EH (cell line): ENCODE results near the gene TMEM120A.

ENCODE experiments used
- DNase-seq: peaks from one replicate; pipeline ENCODE4 v3.0.0-alpha.2; 2015; ENCODE audit warnings: low read depth

TMEM120A gene

DNA sequence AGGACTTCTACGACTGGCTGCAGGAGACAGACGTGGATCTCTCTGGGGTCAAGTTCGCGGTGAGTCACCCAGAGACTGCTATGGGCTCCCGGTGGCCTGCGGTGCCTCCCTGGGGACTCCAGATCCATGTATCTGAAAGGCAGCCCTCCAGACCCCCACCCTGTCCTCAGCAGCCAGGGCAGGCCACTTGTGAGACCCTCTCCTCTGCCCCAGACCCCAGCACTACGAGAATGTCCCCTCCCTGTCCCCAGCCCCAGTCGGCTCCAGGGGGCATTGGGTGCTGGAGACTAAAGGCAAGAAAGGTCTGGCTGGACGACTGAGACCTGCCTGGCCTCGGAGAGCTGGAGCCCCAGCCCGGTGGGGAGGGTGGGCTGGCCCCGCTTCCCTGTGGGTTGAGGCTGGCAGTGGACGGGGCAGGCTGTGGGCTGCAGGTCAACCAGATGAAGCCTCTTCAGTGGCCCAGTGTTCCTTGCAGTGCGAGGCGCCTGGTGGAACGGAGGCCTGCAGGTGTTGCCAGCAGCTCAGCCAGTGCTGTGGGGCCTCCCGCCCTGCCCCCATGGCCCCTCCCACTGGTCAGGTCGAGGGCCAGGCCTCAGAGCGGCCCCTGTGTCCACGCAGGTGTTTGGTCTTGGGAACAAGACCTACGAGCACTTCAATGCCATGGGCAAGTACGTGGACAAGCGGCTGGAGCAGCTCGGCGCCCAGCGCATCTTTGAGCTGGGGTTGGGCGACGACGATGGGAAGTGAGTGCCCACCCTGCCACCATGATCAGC is 13.8 kb downstream of the TMEM120A start:
- DNase-seq: no peak

DNA sequence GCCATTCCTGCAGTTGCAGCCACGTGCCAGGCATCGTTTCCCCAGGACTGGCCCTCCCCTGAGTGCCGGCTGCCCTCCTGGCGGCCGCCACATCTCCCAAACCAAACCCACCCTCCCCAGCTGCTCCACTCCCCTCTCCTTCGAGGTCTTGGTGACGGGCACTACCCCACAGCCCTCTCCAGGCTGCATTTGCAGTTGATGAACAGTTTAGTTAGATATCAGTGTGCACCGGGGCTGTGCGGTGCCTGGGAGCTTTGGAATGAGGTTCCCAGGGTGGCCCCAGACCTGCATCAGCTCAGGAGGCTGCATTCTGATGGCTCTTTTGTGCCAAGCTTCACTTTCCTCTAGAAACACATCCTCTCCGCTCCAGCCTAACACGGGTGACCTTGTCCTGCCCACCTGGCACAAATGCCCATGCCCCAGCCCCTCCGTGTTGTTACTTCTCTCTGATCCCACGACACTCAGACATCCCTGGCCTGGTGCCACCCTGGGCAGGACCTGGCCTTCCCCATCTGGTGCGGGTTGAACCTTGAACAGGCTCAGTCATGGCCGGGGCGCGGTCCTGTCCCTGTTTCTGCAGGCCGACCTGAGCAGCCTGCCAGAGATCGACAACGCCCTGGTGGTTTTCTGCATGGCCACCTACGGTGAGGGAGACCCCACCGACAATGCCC is 14.5 kb downstream of the TMEM120A start:
- DNase-seq: no peak

DNA sequence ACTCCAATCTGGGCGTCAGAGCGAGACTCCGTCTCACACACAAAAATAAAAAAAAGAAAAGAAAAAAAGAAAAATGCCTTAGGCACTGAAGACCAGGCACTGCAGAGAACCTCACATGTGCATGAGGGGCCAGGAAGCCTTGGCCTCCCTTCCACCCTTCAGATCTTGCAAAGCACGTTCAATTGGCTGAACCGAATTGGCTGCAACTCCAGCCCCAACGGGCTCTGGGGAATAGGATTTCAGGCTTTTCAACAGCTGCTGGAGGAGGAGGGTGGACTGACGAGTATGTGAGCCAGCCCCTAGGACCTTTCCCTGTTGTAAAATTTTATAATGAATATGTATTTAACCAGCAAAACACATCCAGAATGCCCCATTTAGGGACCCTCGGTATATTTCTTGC is 16.7 kb downstream of the TMEM120A start:
- no peak for DNase-seq

DNA sequence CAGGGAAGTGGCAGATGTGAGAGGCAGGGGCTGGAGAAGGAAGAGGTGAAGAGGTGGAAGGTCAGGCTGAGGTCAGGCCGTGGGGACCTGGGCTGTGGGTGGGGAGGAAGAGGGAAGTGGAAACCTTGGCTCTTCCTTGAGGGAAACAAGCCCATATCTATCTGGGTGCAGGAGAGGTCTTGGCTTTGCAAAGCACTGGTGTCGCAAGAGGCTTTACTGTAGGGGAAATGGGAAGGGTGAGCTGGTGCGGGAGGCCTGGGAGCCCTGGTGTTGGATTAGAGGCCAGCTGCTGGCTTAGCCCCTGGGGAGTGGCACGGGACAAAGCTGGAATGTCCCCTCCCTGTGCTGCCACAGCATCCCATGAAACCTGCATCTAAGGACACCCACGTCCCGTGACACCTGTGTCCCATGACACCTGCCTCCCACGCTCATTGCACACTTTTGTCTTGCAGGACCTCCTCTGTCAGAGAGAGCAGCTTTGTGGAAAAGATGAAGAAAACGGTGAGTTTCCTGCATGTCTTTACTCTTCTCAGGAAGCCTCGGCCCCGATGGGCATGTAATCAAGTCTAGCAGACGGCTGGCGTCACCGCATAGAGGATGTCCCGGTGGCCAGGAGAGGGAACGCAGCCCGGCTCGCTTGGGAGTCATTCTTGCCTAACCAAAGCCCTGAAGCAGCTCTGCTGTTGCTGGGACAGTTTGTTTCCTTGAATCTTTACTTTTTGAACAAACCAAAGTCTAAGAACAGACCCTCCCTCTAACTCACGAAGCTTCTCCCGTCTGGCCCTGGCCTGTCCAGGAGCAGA is 22.2 kb downstream of the TMEM120A start:
- no peak for DNase-seq

DNA sequence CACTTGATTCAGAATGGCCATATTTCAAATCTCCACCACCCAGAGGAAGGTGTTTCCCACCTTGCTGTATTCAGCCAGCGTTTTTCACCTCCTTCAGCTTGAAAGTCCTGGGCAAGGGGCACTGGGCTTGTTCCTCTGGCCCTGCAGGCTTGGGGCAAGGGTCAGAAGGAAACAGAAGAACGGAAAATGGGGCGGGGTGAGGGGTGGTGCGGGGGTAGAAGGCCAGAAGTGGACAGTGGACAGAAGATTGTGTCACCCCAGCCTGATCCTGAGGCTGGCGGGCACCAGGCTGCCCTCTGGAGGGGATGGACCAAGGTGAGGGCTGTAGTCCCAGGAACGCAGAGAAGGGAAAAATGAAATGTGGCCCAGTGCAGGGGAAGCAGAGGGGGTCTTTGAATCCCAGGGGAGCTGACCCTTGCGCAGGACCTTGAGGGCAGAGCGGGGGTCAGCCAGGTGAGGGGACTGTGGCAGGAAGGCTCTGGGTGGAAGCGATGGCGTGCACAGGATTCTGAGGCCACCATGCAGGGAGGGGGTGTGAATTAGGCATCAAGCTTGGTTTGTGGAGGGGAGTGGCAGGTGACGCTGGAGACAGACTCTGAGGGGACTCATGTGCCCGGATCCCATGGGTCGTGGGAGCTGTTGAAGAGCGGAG is 23.0 kb downstream of the TMEM120A start:
- DNase-seq: no peak

DNA sequence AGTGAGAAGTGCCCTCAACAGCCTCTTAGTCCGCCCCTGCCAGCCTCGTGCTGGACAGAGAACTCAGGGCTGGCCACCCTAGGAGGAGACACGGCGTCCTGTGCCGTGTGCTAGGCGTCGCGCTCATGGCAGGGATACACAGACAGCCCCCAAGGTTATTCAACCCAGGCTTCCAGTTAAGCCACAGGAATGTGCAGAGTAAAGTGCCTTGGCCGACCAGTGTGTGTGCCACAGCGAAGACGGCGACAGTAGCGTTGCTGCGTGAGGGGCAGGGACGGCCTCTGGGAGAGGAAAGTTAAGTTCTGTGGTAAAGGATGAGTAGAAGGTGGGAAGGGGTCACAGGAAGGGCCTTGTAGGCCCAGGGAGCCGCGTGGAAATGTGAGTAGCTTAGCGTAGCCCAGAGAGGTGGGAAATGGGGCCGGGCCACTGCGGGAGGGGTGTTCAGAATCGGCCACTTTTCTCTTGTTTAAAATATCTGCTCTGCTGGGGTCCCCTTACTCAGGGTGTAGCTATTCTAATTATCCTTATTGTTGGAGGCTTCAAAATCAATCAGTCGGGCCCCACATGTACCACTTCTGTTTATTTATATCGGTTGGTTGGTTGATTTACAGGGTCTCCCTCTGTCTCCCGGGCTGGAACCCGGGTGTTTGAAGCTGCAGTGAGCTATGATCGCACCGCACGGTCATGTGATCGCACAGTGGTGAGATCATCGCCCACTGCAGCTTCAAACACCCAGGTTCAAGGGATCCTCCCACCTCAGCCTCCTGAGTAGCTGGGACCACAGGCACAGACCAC is 24.5 kb downstream of the TMEM120A start:
- DNase-seq: no peak

DNA sequence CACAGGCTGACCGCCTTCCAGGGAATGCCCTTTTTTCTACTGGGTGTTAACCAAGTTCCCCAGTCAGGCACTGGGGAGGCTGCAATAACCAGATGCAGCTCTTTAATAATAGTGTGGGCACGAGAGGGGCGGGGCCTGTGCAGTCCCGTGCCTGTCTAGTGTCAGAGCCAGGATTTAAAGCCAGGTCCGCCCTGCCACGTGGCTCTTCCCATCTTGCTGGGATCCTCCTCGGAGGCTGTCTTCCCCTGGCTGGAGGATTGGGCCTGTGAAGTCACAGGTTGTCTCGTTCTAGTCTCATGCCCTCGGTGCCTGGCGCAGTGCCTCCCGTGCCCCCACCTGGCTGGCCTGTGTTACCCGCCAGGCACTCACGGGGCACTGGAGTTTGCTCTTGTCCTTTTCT is 25.2 kb downstream of the TMEM120A start:
- DNase-seq: no peak

DNA sequence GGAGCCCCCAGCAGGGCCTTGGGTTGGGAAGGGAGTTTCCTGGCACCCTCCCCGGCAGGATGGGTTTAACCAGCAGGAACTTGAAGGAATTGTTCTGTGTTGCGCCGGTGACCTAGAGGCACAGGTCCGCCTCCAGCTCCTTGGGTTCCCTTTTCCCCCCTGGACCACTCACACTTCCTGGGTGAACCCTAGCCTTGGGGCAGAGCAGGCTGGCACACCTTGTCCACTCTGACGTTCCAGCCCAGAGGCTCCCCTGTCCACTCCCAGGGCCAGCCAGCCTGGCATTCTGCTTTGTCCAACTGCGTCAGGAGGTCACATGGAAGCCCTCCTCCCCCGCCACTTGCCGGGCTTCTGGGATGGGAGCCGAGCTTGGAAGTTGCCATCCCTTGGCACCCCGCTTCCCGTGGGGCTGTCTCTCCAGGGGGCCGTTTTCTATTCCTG is 25.8 kb downstream of the TMEM120A start:
- DNase-seq: no peak

DNA sequence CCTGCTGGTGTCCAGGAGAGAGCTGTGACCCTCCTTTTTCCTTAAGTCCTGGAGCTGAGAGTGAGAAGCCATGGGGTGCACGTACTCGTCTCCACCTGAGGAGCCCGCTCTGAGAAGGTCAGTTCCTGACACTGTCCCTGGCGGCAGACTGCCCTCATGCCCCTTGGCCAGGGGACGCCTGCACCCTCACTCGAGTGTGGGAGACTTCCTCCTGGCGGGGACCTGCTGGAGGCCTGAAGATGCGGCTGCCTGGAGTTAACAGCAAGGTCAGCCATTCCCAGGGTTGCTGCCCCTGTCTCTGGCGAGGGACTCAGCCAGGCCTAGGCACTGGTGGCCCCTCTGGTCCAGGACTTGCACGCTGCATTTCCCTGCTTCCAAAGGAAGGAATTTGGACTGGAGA is 26.4 kb downstream of the TMEM120A start:
- DNase-seq: no peak

DNA sequence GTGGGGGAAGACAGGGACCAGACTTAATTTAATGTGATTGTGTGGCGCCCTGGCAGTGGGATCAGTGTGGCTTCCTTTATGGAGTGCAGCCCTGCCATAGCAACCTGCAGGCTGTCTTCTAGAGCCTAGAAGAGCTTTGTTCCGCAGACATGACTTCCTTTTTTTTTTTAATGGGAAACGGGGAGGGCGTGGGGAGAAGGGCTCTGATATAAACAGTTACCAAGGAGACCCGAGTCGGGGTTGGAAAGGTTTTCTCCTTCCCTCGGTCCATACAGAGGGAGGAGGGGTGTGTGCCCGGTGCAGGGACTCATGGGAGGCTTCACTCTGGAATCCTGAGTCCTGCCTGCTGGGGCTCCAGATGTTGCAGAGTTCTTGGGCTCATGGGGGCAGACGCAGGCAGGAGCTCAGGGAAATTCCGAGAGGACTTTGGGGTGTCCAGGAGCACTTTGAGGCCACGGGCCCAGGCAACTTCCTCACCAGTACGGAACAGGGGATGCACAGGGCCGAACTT is 26.9 kb downstream of the TMEM120A start:
- DNase-seq: no peak

DNA sequence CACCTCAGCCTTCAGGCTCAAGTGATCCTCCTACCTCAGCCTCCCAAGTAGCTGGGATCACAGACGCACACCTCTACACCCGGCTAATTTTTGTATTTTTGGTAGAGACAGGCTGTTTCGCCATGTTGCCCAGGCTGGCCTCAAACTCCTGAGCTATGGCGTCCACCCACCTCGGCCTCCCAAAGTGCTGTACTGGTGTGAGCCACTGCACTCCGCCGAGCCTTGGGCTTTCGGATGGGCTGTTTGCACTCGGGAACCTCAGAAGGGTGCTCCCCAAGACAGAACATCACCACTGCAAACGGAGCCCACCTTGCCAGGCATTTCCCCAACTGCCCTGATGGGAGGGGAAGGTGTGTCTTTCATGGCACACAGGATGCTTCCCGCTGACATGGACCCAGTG is 27.3 kb downstream of the TMEM120A start:
- no peak for DNase-seq

DNA sequence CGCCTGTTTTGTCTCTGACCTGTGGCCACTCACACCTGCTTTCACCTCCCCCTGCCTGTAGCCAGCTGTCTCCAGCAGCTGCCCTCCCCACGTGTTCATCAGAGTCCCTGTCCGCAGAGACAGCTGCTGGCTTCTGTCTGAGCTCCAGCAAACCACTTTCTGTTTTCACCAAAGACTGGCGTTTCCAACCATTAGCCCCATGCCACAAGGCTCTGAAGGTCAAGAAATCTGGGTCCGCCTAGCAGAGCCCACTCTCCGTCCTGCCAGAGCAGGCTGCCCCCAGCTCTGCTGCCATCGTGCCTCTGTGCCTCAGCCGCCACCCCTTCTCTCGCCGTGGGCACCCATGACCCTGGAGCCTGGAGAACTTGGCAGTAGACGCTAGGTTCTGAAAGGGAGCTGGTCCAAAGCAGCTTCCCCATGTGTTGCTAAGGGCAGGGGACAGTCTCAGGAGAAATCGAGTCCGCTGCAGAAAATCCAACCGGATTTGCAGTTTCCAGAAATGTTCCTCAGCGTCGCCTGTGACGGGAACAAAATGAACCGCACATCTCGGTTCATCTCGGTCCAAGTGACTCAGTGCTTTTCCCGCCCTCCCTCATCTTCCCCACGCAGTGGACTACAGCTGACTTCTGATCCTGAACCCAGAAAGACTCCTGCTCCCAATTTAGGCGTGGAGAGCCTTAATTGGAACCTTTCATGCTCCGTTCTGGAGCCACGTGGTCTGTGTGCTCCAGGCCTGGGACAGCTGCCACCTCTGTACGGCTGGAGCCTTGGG is 28.0 kb downstream of the TMEM120A start:
- peak; percentile 55 for DNase-seq

DNA sequence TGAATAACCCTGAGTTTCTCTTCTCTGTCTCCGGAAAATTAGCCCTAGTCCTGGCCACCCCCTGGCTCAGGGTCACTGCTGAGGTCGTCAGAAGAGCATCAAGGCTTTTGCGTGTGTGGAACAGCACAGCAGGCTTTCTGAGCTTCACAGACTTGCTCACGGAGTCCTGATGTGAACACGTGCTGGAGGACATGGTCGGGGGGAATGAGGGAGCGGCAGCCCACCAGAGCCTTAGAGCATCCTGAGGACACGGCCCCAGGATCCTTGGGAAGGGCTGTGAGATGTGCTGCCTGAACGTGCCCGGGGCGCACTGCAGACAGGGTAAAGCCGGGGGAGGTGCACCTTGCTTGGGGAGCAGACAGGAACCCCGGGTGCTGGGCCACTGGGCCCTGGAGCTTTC is 28.8 kb downstream of the TMEM120A start:
- DNase-seq: no peak

DNA sequence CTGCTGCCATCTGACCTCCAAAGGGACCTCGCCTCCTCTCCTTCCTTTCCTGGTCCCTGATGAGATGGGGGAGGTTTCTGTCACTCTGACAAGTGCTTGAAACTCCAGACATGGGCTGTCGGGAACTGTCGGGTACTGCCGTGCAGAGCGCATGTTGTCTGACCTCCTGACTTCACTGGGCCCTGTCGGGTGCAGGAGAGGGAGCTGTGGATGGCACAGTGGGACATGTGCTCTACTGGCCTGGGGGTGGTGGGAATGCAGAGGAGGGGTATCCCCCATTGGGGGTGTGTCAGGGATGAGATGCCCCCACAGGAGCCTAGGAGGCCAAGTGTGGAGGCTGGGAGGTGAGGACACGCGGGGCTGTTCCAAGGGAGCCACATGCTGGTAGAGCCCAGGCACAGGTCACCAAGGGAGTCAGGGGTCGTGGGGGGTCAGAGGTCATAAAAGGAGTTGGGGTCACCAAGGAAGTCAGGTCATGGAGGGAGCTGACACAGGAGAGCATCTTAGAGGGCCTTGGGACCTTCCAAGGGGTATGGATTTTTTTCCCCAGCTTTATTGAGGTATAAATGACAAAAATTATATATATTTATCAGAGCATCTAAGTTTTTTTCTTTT is 30.9 kb downstream of the TMEM120A start:
- DNase-seq: no peak

DNA sequence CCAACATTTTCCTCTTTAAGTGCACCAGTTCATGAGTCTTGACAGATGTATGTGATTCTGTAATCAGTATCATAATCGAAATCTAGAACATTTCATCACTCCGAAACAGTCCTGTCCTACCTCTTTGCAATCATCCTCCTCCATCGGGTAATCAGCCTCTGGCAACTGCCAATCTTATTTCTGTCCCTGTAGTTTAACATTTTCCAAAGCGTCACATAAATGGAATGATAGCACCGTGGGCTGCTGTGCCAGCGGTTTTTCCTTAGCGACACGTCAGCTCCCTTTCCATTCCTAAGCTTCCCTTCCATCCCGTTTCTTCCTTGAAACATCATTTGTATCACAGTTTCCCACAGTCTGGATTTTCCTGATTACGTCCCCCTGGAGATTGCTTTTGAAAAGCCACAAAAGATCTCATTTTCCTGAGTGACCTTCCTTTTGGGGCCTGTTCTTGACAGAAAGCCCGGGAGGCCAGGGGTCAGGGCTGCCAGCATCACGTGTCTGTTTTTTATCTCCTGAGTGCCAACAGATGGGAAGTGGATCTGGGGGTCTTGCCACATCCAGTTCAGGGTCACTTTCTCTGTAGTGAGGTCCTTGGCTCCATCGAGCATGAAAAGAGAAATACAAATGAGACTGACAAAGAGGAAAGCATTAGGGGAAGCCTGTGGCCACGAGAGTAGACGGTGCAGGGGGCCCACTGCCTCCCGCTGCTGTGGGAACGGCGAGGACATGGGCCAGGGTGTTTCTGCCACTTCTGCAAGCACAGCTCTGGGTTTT is 31.6 kb downstream of the TMEM120A start:
- DNase-seq: peak; percentile 89

DNA sequence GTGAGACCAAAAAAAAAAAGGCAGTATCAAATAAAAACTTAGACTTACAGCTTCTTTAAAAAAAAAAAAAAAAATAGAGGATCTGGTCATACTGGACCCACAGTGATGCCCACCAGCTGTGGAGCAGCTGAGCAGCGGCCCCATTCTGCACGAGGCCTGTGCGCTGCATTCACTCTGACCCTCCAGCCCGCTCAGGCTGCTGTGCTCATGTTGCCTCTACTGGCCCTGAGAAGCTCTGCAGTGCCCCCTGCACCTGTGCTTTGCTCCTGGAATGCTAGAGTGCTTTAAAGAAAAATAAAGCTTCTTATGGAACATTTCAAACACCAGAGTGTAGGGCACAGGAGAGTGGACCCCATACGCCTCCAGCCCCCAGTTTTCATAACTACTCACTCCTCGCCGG is 33.2 kb downstream of the TMEM120A start:
- DNase-seq: no peak

DNA sequence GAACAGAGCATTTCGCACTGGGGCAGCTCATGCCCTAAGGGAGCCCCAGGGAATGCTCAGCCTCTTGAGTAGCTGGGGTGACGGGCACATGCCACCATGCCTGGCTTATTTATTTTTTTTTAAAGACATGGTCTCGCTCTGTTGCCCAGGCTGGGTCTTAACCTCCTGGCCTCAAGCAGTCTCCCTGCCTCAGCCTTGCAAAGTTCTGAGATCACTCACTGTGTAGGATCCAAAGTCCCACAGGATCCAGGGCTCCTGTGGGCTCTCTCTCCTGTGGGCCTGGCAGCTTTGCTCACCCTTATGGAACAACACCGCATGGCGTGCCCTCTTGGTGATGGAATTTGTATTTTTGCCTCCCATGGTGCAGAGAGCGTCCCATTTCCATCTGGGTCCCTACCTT is 34.0 kb downstream of the TMEM120A start:
- no peak for DNase-seq

DNA sequence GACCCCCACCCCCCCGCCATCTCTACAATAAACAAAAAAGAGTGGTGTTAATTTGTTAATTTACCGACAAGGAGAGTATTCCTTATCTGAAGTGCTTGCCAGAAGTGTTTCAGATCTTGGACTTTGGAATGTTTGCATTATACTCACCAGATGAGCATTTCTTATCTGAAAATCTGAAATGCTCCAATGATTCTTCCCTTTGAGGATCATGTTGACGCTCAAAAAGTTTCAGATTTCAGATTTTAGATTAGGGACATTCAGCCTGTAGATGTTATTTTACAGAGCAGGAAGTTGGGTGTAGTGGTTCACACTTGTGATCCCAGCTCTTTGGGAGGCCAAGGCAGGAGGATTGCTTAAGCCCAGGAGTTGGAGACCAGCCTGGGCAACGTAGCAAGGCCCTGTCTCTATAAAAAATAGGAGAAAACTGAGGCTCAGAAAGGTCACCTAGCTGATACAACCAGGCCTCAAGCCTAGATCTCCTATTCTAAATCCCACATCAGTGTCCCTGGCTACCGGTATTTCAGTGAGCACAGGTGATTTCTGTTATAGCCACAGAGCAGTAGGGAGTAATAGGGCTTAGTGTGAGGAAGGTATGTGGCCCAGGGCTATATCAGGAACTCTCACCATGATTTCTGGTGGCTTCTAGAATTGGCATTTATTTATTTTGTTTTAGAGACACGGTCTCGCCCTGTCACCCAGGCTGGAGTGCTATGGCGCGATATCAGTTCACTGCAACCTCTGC is 35.4 kb downstream of the TMEM120A start:
- peak; percentile 73 for DNase-seq
